ENCODE data around the gene TRAK1.

The TRAK1 gene

DNA sequence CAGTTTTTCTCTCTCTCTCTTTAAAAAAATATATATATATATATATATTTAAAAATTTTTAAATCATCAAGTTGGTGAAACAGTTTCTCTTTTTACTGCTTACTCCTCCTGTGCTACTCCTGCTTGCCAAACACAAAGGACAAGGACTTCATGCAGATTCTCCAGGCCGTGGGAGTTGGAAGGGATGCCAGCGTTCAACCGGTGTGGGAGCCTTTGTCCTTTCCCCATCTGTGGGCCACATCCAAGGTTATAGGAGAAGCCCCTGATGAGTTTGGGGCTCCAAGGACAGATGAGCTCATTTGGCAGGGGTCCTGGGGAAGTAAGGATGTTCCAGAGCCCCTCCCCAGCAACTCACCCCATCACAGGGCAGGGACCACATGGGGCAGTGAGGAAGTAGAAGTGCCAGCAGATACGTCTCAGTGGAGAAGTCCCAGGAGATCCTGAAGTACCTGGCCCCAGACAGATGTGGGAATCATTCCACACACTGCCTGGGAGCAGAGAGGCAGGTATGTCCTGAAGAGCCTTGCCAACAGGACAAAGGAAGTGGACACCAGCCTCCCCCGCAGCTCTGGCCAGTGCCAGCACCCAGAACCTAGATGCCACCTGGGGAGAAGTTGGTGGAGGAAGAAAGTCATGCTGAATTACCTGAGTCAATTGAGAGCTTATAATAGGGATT lies 138.2 kb downstream of the TRAK1 start:
- TF ChIP-seq, protein P1, sequence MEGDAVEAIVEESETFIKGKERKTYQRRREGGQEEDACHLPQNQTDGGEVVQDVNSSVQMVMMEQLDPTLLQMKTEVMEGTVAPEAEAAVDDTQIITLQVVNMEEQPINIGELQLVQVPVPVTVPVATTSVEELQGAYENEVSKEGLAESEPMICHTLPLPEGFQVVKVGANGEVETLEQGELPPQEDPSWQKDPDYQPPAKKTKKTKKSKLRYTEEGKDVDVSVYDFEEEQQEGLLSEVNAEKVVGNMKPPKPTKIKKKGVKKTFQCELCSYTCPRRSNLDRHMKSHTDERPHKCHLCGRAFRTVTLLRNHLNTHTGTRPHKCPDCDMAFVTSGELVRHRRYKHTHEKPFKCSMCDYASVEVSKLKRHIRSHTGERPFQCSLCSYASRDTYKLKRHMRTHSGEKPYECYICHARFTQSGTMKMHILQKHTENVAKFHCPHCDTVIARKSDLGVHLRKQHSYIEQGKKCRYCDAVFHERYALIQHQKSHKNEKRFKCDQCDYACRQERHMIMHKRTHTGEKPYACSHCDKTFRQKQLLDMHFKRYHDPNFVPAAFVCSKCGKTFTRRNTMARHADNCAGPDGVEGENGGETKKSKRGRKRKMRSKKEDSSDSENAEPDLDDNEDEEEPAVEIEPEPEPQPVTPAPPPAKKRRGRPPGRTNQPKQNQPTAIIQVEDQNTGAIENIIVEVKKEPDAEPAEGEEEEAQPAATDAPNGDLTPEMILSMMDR (conservative IDR thresholded peaks at IDR 0.05; ENCODE audit: low read length), result no peak
- H3K4me3 ChIP-seq (ENCODE audit: low read length), result no peak overlapping the region
- DNase-seq (ENCODE audit: low read depth), result no peak

DNA sequence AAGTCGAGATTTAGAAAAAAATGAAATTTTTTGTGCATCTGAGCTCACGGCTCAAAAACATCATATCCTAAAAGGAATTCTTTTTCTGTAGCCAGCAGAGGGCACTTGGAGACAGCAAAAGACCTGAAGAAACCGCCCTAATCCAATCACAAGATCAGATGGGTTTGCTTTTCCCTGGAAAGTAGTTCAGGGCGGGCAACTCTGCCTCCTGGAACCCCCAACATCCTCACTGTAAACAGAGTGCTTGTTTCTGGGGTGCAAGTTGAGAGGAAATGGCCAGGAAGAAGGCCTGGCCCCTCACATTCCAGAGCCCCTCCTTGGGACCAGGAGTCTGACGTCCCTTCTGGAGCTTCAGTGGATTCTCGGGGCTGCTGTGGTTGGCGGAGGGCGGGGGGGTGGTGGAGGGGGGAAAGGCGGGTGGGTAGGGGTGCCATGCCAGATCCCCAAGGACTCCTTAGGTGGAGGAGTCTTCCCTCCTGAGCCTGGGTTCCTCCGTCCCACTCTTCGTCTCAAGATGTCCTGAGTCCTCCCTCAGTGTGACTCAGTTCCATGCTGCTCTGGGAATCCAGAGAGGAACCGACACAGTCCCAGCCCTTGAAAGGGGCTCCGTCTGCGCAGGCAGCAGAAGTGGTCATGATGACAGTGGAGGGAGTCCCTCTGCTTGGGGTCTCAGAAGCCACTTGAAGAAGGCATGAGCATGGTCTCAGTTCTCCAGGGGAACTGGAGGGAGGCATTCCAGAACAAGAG lies 139.0 kb downstream of the TRAK1 start:
- H3K4me3 ChIP-seq (ENCODE audit: low read length), result peak overlapping the region; percentile 43

DNA sequence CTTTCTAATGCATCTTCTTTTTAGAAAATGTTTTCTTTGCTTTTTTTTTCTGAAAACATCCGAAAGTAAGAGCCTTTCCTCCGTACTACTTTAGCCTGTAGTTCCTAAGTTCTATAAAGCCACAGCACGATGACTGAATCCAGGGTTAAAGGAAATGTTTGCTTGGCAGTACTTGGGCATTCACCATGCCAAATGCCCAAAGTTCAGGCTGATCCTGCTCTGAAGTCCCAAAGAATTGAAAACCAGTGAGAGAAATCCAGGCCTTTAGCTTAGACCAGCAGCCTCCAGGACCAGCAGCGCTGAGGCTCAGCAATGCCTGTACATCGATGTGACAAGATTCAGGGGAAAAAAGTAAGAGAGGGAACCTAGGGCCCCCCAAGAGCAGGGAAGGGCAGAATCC lies 139.7 kb downstream of the TRAK1 start:
- no peak for DNase-seq (ENCODE audit: low read depth)
- H3K4me3 ChIP-seq (ENCODE audit: low read length), result no peak overlapping the region
- TF ChIP-seq, protein P1 (conservative IDR thresholded peaks at IDR 0.05; ENCODE audit: low read length), result no peak

More for the DNA sequence above, 139.0 kb downstream of the TRAK1 start:
- TF ChIP-seq, protein P1 (conservative IDR thresholded peaks at IDR 0.05; ENCODE audit: low read length), result peak; percentile 74
- DNase-seq (ENCODE audit: low read depth), result peak; percentile 60

DNA sequence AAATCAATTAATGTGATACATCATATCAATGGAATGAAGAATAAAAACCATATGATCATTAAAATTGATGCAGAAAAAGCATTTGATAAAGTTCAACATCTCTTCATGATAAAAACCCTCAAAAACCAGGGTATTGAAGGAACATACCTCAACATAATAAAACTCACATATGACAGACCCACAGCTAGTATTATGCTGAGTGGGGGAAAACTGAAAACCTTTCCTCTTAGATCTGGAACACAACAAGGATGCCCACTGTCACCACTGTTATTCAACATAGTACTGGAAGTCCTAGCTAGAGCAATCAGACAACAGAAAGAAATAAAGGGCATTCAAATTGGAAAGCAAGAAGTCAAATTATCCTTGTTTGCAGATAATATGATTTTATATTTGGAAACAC lies 144.4 kb downstream of the TRAK1 start:
- DNase-seq (ENCODE audit: low read depth), result no peak
- TF ChIP-seq, protein P1 (conservative IDR thresholded peaks at IDR 0.05; ENCODE audit: low read length), result no peak
- H3K4me3 ChIP-seq (ENCODE audit: low read length), result no peak overlapping the region

DNA sequence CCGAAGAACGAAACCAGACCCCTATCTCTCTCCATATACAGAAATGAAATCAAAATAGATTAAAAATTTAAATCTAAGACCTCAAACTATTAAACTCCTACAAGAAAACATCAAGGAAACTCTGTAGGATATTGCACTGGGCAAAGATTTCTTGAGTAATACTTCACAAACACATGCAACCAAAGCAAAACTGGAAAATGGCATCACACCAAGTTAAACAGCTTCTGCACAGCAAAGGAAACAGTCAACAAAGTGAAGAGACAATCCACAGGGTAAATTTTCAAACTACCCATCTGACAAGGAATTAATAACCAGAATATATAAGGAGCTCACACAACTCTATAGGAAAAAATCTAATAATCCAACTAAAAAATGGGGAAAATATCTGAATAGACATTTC lies 145.5 kb downstream of the TRAK1 start:
- H3K4me3 ChIP-seq (ENCODE audit: low read length), result no peak overlapping the region
- TF ChIP-seq, protein P1 (conservative IDR thresholded peaks at IDR 0.05; ENCODE audit: low read length), result no peak
- DNase-seq (ENCODE audit: low read depth), result no peak

DNA sequence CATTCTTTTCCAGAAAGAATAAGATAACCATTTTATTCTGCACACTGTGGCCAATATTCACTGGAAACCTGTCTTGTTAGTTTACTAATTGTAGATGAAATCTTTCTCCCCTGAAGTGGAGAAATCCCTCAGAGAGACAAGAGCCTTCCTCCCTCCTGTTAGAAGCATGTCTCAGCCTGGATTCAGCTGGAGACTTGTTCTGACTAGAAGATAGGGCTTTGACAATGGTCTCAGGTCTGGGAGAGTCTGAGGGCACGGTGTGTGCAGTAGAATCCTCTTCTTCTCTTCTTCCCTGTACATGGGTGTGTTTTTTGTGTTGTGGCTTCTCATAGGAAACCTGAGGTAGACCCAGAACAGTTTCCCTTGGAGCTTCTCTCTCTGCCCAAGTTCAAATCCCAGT lies 154.9 kb downstream of the TRAK1 start:
- TF ChIP-seq, protein P1 (conservative IDR thresholded peaks at IDR 0.05; ENCODE audit: low read length), result no peak
- no peak overlapping the region for H3K4me3 ChIP-seq (ENCODE audit: low read length)
- no peak for DNase-seq (ENCODE audit: low read depth)

DNA sequence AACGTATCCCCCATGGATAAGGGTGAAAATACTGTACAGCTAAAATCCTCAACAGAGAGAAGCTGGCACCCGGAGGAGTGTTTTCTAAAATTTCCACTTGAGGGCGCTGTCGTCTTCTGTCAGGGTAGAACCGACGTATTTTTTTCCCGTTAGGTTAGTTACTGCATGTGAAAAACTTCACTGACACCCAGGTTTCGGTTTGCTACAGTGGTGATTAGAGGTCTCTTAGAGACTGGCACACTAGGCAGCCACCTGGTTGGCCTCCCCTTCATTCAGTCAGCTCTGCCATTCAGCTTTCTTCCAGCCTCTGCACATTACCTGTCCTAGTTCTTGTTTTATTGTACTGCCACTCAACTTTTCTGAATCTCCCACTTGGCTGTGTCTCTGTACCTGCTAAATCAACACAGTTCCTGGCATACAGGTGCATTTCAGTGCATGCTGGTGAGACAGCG lies 156.4 kb downstream of the TRAK1 start:
- DNase-seq (ENCODE audit: low read depth), result peak; percentile 54
- TF ChIP-seq, protein P1 (conservative IDR thresholded peaks at IDR 0.05; ENCODE audit: low read length), result peak; percentile 75
- H3K4me3 ChIP-seq (ENCODE audit: low read length), result no peak overlapping the region

Measured in AG10803 (cell line).